ENCODE data around the gene OR2T35.

DNA sequence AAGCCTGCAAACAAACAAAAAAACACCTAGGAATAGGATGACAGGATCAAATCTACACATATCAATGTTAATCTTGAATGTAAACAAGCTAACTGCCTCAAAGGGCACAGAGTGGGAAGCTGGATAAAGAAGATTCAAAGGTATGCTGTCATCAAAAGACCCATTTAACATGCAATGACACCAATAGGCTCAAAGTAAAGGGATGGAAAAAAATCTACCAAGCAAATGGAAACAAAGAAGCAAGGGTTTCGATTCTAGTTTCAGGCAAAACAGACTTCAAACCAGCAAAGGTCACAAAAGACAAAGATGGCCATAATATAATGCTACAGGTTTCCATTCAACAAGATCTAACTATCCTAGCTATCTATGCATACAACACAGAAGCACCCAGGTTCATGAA, 31.3 kb downstream of the OR2T35 start:
- TF ChIP-seq, protein P1, sequence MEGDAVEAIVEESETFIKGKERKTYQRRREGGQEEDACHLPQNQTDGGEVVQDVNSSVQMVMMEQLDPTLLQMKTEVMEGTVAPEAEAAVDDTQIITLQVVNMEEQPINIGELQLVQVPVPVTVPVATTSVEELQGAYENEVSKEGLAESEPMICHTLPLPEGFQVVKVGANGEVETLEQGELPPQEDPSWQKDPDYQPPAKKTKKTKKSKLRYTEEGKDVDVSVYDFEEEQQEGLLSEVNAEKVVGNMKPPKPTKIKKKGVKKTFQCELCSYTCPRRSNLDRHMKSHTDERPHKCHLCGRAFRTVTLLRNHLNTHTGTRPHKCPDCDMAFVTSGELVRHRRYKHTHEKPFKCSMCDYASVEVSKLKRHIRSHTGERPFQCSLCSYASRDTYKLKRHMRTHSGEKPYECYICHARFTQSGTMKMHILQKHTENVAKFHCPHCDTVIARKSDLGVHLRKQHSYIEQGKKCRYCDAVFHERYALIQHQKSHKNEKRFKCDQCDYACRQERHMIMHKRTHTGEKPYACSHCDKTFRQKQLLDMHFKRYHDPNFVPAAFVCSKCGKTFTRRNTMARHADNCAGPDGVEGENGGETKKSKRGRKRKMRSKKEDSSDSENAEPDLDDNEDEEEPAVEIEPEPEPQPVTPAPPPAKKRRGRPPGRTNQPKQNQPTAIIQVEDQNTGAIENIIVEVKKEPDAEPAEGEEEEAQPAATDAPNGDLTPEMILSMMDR (IDR thresholded peaks at IDR 0.05), result no peak
- TF ChIP-seq POLR2A (IDR thresholded peaks at IDR 0.05) (no peak), POLR2AphosphoS5 (IDR thresholded peaks at IDR 0.05) (no peak), EP300 (IDR thresholded peaks at IDR 0.05) (no peak)
